ENCODE measurements around the gene MAP2K7.
"Not testable (repeated sequence)": the region's sequence is repeated elsewhere in the genome, so short reads cannot be mapped to it uniquely, and the experiment has no call there.

MAP2K7 gene

GRCh38 chr19:7903244-7904073 lies at the start of gene MAP2K7:
Gene MAP2K7 (plus strand): TSS chr19:7903877. CDS start chr19:7903945, 68 bp downstream.
- peak; percentile 100 for DNase-seq (ENCODE audit: low spot score)
- H3K27ac ChIP-seq, result peak within 1 kb of the TSS; percentile 83 to 92
- peak within 1 kb of the TSS; percentile 78 for H3K4me3 ChIP-seq
- TF ChIP-seq, protein P1, sequence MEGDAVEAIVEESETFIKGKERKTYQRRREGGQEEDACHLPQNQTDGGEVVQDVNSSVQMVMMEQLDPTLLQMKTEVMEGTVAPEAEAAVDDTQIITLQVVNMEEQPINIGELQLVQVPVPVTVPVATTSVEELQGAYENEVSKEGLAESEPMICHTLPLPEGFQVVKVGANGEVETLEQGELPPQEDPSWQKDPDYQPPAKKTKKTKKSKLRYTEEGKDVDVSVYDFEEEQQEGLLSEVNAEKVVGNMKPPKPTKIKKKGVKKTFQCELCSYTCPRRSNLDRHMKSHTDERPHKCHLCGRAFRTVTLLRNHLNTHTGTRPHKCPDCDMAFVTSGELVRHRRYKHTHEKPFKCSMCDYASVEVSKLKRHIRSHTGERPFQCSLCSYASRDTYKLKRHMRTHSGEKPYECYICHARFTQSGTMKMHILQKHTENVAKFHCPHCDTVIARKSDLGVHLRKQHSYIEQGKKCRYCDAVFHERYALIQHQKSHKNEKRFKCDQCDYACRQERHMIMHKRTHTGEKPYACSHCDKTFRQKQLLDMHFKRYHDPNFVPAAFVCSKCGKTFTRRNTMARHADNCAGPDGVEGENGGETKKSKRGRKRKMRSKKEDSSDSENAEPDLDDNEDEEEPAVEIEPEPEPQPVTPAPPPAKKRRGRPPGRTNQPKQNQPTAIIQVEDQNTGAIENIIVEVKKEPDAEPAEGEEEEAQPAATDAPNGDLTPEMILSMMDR (IDR thresholded peaks at IDR 0.05), result peak; percentile 14

- H3K27ac ChIP-seq, result no peak overlapping the region
- no peak overlapping the region for H3K4me3 ChIP-seq
- TF ChIP-seq, protein P1 (IDR thresholded peaks at IDR 0.05), result no peak
- DNase-seq (ENCODE audit: low spot score), result no peak
These were observed 48.1 kb upstream of the MAP2K7 start for GRCh38 chr19:7855426-7856108.

- H3K27ac ChIP-seq, result no peak overlapping the region
- DNase-seq (ENCODE audit: low spot score), result no peak
- no peak overlapping the region for H3K4me3 ChIP-seq
- TF ChIP-seq, protein P1 (IDR thresholded peaks at IDR 0.05), result no peak
These were observed 47.5 kb upstream of the MAP2K7 start for GRCh38 chr19:7856109-7856591.

- no peak for DNase-seq (ENCODE audit: low spot score)
These were observed 46.7 kb upstream of the MAP2K7 start for GRCh38 chr19:7856679-7857663.

DNA sequence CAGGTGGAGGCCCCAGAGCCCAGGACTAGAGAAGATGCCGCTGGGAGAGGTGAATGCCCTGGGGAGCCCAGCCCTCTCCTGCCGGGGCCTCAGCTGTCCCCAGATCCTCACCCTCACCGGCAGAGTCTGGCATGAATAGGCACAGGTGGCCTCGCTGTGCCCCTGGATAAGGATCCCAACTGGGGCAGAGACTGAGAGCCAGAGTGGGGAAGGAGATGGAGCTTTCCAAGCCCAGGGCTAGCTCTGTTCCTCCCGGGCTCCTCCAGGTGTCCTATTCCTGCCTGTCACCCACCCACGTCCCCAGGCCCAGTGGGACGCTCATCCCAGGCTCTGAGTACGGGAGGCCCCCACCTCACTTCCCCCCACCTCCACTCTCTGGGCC lies 46.0 kb upstream of the MAP2K7 start:
- H3K27ac ChIP-seq, result no peak overlapping the region
- TF ChIP-seq, protein P1 (IDR thresholded peaks at IDR 0.05), result no peak
- no peak for DNase-seq (ENCODE audit: low spot score)
- no peak overlapping the region for H3K4me3 ChIP-seq

More at GRCh38 chr19:7856679-7857663, 46.7 kb upstream of the MAP2K7 start:
- Histone ChIP-seq H3K27ac (no peak overlapping the region), H3K4me3 (no peak overlapping the region)
- TF ChIP-seq, protein P1 (IDR thresholded peaks at IDR 0.05), result no peak

DNA sequence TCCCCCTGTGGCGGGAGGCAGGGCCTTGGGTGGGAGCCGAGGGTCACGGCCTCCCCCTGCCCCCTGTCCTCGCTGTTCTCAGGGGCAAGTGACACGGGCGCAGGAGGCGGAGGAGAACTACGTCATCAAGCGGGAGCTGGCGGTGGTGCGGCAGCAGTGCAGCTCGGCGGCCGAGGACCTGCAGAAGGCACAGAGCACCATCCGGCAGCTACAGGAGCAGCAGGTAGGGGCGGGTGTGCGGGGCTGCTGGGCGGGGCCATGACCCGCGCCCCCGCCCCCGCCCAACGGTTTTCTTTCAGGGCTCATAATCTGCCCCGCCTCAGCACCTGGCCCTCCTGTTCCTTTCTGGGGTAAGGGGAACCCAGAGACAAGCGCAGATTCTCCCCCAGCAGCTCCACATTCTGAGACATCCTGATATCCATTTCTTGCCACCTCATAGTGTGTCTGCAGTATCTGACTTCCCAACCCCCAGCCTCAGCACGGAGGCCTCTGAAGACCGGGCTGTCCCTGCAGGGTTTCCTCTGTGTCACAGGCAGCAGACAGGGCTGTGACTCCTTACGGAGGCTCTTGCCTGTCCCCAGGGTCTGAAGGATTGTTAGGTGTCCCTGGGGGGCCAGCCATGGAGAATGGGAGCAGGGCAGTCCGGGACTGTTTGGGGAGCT lies 45.4 kb upstream of the MAP2K7 start:
- H3K4me3 ChIP-seq, result no peak overlapping the region
- no peak for DNase-seq (ENCODE audit: low spot score)
- no peak overlapping the region for H3K27ac ChIP-seq

DNA sequence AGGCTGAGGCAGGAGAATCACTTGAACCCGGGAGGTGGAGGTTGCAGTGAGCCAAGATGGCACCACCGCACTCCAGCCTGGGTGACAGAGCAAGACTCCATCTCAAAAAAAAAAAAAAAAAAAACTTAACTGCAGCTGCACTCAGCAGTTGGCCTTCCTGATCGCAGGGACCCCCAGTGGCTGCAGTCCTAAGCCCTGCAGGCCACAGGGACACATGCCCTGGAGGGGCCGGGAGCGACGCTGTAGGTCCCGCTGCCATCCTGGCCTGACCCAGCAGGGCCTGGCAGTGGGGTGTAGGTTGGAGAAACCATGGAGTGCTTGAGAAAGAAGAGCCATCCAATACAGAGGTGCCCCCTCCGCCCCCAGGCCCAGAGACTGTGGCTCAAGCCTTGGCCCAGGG lies 44.6 kb upstream of the MAP2K7 start:
- not testable (repeated sequence) for DNase-seq (ENCODE audit: low spot score); H3K4me3 ChIP-seq; H3K27ac ChIP-seq

More for the DNA sequence above, 45.4 kb upstream of the MAP2K7 start:
- TF ChIP-seq, protein P1 (IDR thresholded peaks at IDR 0.05), result no peak

All from coronary artery (tissue), 2 donors.